ENCODE measurements around the gene DHH. TPM values are rescaled to one million over a fixed set of nuclear protein-coding genes. Genes with fewer than 3 reads are reported as not detected.
"Not testable (repeated sequence)": the region's sequence is repeated elsewhere in the genome, so short reads cannot be mapped to it uniquely, and the experiment has no call there.

Gene DHH
- total and polyA plus RNA-seq, 5 experiments from 2014 or later: 0.27 to 0.47 TPM; not detected in 3

- no peaks in the 10 kb centered on the region for H3K27me3 Mint-ChIP-seq
- peak; percentile 89 to 97 (median 92) for DNase-seq
- no peaks in the 10 kb centered on the region for H3K9me3 Mint-ChIP-seq
- H3K4me1 Mint-ChIP-seq: peaks cover 14 to 62% (median 49%) of the 10 kb centered on the region in 4 donors
- peak overlapping the region; percentile 95 to 99 (median 97) for H3K4me3 Mint-ChIP-seq
- H3K27ac Mint-ChIP-seq: peak overlapping the region; percentile 96 to 99 (median 98)
- POLR2A ChIA-PET: interaction anchor here (0.5 to 6.2 kb wide), 37 partner anchors 8 to 611 kb away, joined by 3 to 220 read pairs (median 6); partner anchors contain the start of genes ARF3, DDX23, DHH and FKBP11
- ATAC-seq: peak; percentile 67 to 75
- peaks cover 0 to 38% (median 19%) of the 10 kb centered on the region in 3 donors for H3K36me3 Mint-ChIP-seq
These were observed 35.8 kb upstream of the DHH start for GRCh38 chr12:49130151-49131050.

DNA sequence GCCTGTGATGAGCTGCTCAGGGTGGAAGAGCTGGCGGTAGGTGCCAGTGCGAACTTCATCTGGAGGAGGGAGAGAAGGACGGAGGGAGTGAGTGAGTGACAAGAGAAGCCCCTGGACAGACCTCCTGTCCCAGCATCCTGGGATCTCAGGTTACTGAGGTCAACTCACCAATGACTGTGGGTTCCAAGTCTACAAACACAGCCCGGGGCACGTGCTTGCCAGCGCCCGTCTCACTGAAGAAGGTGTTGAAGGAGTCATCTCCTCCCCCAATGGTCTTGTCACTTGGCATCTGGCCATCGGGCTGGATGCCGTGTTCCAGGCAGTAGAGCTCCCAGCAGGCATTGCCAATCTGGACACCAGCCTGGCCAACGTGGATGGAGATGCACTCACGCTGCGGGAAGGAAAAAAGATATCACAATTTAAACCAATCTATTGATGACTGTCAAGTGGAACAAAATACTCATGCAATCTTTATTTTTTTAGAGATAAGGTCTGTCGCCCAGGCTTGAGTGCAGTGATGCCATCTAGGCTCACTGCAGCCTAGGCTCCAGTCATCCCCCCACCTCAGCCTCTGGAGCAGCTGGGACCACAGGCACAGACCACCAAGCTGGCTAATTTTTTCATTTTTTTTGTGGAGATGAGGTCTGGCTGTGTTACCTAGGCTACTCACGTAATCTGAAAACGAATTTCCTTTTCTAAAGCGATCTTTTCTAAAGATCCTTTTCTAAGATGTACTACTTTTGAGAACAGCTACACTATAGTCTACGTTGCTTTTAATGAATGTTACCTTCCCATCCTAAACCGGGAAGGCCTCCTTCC lies 34.9 kb upstream of the DHH start:
- peak overlapping the region; percentile 95 to 99 (median 97) for H3K4me3 Mint-ChIP-seq
- H3K36me3 Mint-ChIP-seq: peaks cover 0 to 38% (median 19%) of the 10 kb centered on the region in 3 donors
- peaks cover 14 to 62% (median 47%) of the 10 kb centered on the region in 4 donors for H3K4me1 Mint-ChIP-seq
- peak overlapping the region; percentile 96 to 99 (median 98) for H3K27ac Mint-ChIP-seq
- POLR2A ChIA-PET: interaction anchor here (0.5 to 6.2 kb wide), 14 partner anchors 11 to 612 kb away, joined by 4 to 220 read pairs (median 14); partner anchors contain the start of genes DHH, KMT2D, LMBR1L and RHEBL1
- H3K9me3 Mint-ChIP-seq: no peaks in the 10 kb centered on the region
- no peak for ATAC-seq
- no peak for DNase-seq
- no peaks in the 10 kb centered on the region for H3K27me3 Mint-ChIP-seq

DNA sequence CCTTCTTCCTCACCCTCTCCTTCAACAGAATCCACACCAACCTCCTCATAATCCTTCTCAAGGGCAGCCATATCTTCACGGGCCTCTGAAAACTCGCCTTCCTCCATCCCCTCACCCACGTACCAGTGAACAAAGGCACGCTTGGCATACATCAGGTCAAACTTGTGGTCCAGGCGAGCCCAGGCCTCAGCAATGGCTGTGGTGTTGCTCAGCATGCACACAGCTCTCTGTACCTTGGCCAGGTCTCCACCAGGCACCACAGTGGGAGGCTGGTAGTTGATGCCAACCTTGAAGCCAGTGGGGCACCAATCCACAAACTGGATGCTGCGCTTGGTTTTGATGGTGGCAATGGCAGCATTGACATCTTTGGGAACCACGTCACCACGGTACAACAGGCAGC lies 33.4 kb upstream of the DHH start:
- not testable (repeated sequence) for H3K9me3 Mint-ChIP-seq, DNase-seq, ATAC-seq, H3K27me3 Mint-ChIP-seq
- peak overlapping the region in 8 of 10 donors; percentile 59 to 87 (median 72) for H3K27ac Mint-ChIP-seq
- POLR2A ChIA-PET: interaction anchor here (1.1 to 2.2 kb wide), 2 partner anchors 18 to 62 kb away, joined by 3 to 11 read pairs; partner anchors contain the start of gene LMBR1L
- peaks cover 0 to 38% (median 19%) of the 10 kb centered on the region in 3 donors for H3K36me3 Mint-ChIP-seq
- H3K4me1 Mint-ChIP-seq: peaks cover 14 to 52% (median 44%) of the 10 kb centered on the region in 4 donors
- peak overlapping the region in 1 of 10 donors; percentile 7 for H3K4me3 Mint-ChIP-seq

GRCh38 chr12:49126852-49127763 lies 32.5 kb upstream of the DHH start:
- POLR2A ChIA-PET: interaction anchor here (1.1 to 2.2 kb wide), 2 partner anchors 17 to 63 kb away, joined by 3 to 11 read pairs; partner anchors contain the start of gene LMBR1L
- peak overlapping the region in 3 of 10 donors; percentile 9 to 30 (median 24) for H3K4me3 Mint-ChIP-seq
- DNase-seq (no peak), ATAC-seq (no peak)
- no peaks in the 10 kb centered on the region for H3K9me3 Mint-ChIP-seq
- H3K36me3 Mint-ChIP-seq: peaks cover 0 to 38% (median 19%) of the 10 kb centered on the region in 3 donors
- peaks cover 13 to 43% (median 41%) of the 10 kb centered on the region in 4 donors for H3K4me1 Mint-ChIP-seq
- no peaks in the 10 kb centered on the region for H3K27me3 Mint-ChIP-seq
- H3K27ac Mint-ChIP-seq: peak overlapping the region in 9 of 10 donors; percentile 59 to 87 (median 74)

DNA sequence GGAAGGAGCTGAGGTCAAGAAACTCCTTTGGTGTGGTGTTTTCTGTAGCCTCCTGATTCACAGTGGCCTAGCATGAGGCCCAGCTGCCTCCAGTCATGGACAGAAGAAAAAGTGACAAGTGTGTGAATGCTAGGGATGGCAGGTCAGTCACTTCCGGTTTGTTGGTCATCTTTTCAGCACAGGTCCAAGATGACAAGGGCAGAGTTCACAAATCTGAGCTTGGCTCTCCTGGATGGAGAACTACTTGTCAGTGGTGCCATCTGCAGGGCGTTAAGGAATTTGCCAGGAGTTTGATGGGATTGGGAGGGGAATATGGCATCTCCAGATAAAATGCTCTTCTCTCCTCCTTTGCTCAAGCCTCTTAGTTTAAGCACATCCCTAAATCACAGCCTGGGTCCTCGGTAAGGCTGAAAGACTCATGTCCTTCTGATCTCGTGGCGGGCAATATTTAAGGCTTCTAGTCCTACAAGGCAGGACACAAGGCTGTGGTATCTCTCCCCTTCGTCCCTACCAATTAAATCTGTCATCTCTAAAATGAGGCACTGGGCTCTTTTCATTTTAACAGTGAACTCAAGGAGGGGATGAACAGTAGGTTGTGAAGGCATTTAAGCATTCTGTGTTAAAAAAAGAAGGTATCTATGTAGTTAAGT lies 26.6 kb upstream of the DHH start:
- Mint-ChIP-seq H3K36me3 (no peaks in the 10 kb centered on the region), H3K27ac (no peak overlapping the region), H3K4me3 (no peak overlapping the region), H3K9me3 (no peaks in the 10 kb centered on the region), H3K4me1 (peaks cover 0 to 4% (median 1%) of the 10 kb centered on the region in 4 donors), H3K27me3 (no peaks in the 10 kb centered on the region)
- ATAC-seq: no peak
- DNase-seq: no peak
- POLR2A ChIA-PET: interaction anchor here (0.6 to 1.1 kb wide), 3 partner anchors 10 to 25 kb away, joined by 3 read pairs; partner anchors contain the start of genes LMBR1L and TUBA1B

- no peak for ATAC-seq
- Mint-ChIP-seq H3K4me1 (peaks cover 21 to 47% (median 38%) of the 10 kb centered on the region in 4 donors), H3K27ac (peak overlapping the region; percentile 92 to 99 (median 98)), H3K27me3 (no peaks in the 10 kb centered on the region), H3K4me3 (peak overlapping the region; percentile 89 to 99 (median 98)), H3K9me3 (no peaks in the 10 kb centered on the region), H3K36me3 (peaks cover 0 to 15% (median 3%) of the 10 kb centered on the region in 3 donors)
- POLR2A ChIA-PET: interaction anchor here (0.7 to 7.7 kb wide), 13 partner anchors 8 to 1693 kb away, joined by 3 to 152 read pairs (median 8); partner anchors contain the start of genes KMT2D, RHEBL1, TUBA1A and TUBA1B
- no peak for DNase-seq
These were observed 16.6 kb upstream of the DHH start for GRCh38 chr12:49111206-49111605.

GRCh38 chr12:49110464-49111155 lies 16.0 kb upstream of the DHH start, which contains the start of gene LMBR1L:
Gene LMBR1L, minus strand, starts transcription at chr12:49110847. Its CDS starts 292 bp downstream, at chr12:49110555.
- Mint-ChIP-seq H3K4me1 (peaks cover 26 to 48% (median 44%) of the 10 kb centered on the region in 4 donors), H3K4me3 (peak within 1 kb of the TSS; percentile 89 to 99 (median 98)), H3K27me3 (no peaks in the 10 kb centered on the region), H3K36me3 (peaks cover 0 to 21% (median 3%) of the 10 kb centered on the region in 3 donors), H3K9me3 (no peaks in the 10 kb centered on the region), H3K27ac (peak within 1 kb of the TSS; percentile 92 to 99 (median 98))
- ATAC-seq (peak; percentile 93 to 94), DNase-seq (peak; percentile 85 to 99 (median 96))
- POLR2A ChIA-PET: interaction anchor here (0.8 to 7.7 kb wide), 17 partner anchors 9 to 1370 kb away, joined by 3 to 152 read pairs (median 7); partner anchors contain the start of genes DDX23, KMT2D, RHEBL1 and TUBA1A

DNA sequence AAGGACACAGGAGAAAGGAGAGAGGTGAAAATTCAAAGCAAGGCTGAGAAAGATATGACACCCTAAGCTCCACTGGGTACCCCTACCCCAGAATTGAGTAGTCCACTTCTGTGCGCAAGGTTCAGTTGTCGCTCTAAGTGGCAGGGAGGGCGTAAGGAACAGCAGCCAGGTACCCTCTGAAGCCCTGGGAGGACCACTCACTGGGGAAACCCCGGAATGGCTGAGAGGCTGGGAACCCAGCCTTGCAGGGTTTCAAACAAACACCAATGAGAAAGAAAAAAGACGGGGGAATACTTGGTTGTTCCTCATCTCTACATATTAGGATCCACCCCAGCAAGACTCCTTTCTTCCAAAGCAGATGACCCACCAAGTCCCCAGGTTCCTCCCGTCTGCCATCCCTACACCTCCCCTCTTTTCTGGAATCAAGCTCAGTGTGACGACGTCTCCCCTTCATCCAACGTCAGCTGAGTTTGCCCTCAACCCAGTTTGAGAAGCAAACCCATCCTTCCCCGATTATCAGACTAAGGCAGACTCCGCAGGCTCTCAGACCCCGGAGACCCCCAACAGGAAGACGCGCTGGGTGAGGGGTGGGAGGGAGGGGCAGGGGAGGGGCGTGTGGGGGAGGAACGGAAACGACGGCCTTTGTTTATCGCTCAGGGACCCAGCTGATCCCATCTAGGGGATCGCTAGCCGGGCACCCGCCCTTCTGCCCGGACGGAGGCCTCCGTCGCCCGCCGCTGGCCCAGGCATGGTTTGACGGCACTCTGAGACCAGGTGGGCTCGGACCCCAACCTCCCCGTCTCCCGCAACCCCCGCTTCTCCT lies 15.3 kb upstream of the DHH start:
- POLR2A ChIA-PET: interaction anchor here (0.6 to 7.7 kb wide), 17 partner anchors 9 to 258 kb away, joined by 3 to 152 read pairs (median 7); partner anchors contain the start of genes DDX23, KMT2D, RHEBL1 and TUBA1A
- peaks cover 26 to 51% (median 47%) of the 10 kb centered on the region in 4 donors for H3K4me1 Mint-ChIP-seq
- no peaks in the 10 kb centered on the region for H3K27me3 Mint-ChIP-seq
- H3K9me3 Mint-ChIP-seq: no peaks in the 10 kb centered on the region
- peak in 3 of 10 donors; percentile 26 to 41 (median 36) for DNase-seq
- peaks cover 0 to 26% (median 3%) of the 10 kb centered on the region in 3 donors for H3K36me3 Mint-ChIP-seq
- peak overlapping the region; percentile 89 to 99 (median 98) for H3K4me3 Mint-ChIP-seq
- no peak for ATAC-seq
- peak overlapping the region; percentile 92 to 99 (median 98) for H3K27ac Mint-ChIP-seq

GRCh38 chr12:49108958-49109404 lies 14.4 kb upstream of the DHH start:
- H3K27ac Mint-ChIP-seq: peak overlapping the region; percentile 92 to 99 (median 98)
- no peaks in the 10 kb centered on the region for H3K27me3 Mint-ChIP-seq
- peaks cover 3 to 34% (median 3%) of the 10 kb centered on the region in 3 donors for H3K36me3 Mint-ChIP-seq
- ATAC-seq (no peak), DNase-seq (no peak)
- peak overlapping the region; percentile 89 to 99 (median 98) for H3K4me3 Mint-ChIP-seq
- peaks cover 26 to 58% (median 50%) of the 10 kb centered on the region in 4 donors for H3K4me1 Mint-ChIP-seq
- H3K9me3 Mint-ChIP-seq: no peaks in the 10 kb centered on the region
- POLR2A ChIA-PET: interaction anchor here (0.6 to 7.7 kb wide), 7 partner anchors 9 to 149 kb away, joined by 3 to 152 read pairs (median 11); partner anchors contain the start of genes TUBA1A and TUBA1B
